Retinal pigment epithelial cell (primary cell): ENCODE results near the gene CLK1.
A peak's percentile ranks its signal among the peaks of the same experiment; 100 is the strongest.
"Not testable (repeated sequence)": the region's sequence is repeated elsewhere in the genome, so short reads cannot be mapped to it uniquely, and the experiment has no call there.

Source experiments
- DNase-seq: peaks from one replicate; pipeline ENCODE4 v3.0.0-alpha.2; 2010; ENCODE audit warnings: low read depth
- H3K4me3 ChIP-seq: 2 replicates; pipeline ENCODE4 v1.5.1; 2011; ENCODE audit warnings: mild to moderate bottlenecking, low read length, control low read depth, moderate library complexity
- TF ChIP-seq, protein P1 (sequence below): conservative IDR thresholded peaks from 2 replicates; pipeline ENCODE4 v1.5.1; 2011; ENCODE audit warnings: low read depth, low read length, control low read depth, inconsistent platforms

Gene CLK1

DNA sequence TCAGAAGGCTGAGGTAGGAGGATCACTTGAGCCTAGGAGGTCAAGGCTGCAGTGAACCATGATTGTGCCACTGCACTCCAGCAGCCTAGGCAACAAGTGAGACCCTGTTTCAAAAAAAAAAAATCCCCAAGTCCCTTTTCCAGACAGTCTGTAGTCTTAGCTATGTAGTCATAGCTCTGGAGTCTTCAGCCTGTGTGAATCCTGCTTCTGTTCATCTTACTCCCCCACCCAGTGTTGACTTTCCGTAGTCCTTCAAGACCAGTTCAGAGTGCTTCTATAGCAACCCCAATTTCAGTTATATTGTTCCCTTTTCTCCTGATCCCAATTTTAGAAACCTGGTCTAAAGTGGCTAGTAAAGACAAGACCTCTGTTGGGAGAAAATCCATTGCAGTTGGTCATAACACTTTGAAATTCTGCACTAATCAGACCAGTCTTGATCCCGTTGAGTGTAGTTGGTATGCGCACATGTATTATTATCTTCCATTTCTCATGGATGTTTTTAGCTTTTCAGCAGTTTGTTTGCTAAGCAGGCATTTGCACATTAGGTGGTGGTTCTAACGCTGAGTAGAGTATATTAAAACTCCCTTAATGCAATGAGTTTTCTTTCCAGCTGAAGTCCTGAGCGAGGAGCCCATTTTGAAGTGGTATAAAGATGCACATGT, 43.8 kb downstream of the CLK1 start:
- no peak for DNase-seq
- TF ChIP-seq, protein P1, sequence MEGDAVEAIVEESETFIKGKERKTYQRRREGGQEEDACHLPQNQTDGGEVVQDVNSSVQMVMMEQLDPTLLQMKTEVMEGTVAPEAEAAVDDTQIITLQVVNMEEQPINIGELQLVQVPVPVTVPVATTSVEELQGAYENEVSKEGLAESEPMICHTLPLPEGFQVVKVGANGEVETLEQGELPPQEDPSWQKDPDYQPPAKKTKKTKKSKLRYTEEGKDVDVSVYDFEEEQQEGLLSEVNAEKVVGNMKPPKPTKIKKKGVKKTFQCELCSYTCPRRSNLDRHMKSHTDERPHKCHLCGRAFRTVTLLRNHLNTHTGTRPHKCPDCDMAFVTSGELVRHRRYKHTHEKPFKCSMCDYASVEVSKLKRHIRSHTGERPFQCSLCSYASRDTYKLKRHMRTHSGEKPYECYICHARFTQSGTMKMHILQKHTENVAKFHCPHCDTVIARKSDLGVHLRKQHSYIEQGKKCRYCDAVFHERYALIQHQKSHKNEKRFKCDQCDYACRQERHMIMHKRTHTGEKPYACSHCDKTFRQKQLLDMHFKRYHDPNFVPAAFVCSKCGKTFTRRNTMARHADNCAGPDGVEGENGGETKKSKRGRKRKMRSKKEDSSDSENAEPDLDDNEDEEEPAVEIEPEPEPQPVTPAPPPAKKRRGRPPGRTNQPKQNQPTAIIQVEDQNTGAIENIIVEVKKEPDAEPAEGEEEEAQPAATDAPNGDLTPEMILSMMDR, result no peak
- no peak overlapping the region for H3K4me3 ChIP-seq

GRCh38 chr2:200818732-200819131, 45.7 kb downstream of the CLK1 start:
- not testable (repeated sequence) for DNase-seq, H3K4me3 ChIP-seq

DNA sequence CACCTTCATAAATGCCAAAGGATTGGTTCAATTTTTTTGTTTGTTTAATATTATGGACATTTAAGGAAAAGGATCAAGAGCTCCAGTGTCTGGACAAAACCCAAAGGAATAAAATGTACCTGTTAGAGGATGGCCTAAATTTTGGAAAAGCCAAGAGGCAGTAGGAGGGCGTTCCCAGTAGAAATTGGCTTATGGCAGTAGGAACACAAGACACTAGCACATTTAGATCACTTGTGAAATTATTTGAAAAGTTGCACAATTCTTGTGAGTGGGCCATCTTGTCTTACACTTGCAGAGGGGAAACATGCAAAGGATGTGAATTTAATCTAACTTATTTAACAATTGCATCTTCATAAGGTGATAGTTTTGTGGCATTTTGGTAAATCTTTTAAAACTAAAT, 49.5 kb downstream of the CLK1 start:
- no peak for DNase-seq
- H3K4me3 ChIP-seq, result no peak overlapping the region
- TF ChIP-seq, protein P1, result no peak

DNA sequence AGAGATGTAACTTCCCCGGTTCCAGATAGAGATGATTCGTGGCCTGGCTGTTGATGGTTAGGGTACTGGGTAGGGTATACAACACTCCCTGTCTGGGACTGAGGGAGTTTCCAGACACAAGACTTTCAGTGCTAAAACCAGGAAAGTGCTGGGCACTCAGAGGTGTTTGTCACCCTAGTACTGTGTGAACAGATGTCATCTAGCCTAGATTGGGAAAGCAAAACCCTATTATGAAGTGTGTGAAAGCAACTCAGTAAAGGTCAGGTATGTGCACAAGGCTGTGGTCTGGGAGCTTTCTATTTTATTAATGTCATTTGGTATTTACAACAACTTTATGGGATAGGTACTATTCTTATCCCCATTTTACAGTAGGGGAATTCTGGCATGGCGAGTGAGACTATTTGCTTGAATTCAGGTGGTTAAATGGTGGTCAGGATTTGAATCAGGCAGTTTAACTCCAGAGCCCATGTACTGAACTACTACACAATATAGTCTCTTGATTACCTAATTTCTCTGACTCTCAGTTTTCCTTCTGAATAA, 50.1 kb downstream of the CLK1 start:
- TF ChIP-seq, protein P1, result no peak
- no peak for DNase-seq
- H3K4me3 ChIP-seq, result no peak overlapping the region

- TF ChIP-seq, protein P1, result peak; percentile 68
- peak overlapping the region; percentile 88 for H3K4me3 ChIP-seq
- no peak for DNase-seq
Observed at GRCh38 chr2:200812122-200813022, 52.1 kb downstream of the CLK1 start.

DNA sequence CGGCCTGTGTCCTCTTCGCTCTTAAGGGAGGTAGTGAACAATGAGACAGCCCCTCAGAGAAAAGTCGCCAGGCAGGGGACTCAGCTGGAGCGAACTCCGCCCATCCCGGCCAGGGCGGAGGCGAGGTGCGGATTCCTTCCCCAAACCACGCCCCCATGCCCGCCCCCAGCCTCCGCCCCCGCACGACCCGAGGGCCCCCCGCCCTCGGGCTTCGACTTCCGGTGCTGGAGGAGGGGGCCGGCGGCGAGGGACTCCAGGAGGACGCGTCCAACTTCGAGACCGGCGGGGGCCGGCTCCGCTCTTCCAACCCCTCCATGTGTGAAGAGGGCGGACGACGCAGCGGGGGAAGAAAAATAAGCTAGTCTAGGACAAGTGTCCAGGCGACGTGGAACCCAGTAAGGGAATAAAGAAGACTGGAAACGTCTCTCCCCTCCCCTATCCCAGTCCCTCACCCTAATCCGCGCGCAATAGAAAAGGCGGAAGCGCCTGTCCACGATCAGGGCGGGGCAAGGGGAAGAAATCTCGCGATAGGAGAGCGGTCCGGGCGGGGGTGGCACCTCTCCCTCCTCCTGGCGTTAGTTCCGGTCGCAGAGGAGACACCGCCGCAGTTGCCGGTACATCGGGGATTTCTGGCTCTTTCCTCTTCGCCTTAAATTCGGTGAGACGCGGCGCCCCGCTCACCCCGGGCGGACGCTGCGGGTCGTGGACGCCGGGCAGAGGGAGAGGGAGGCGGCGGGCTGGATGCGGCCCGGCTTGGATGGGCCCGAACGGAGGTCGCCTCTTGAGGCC, 52.9 kb downstream of the CLK1 start, which contains the start of gene BZW1:
Gene BZW1, plus strand, starts transcription at position 578 of the 789 bp plus-strand sequence. CDS start 1,308 bp downstream, outside the sequence.
- peak within 1 kb of the TSS; percentile 88 for H3K4me3 ChIP-seq
- TF ChIP-seq, protein P1, result no peak
- DNase-seq, result peak; percentile 86

DNA sequence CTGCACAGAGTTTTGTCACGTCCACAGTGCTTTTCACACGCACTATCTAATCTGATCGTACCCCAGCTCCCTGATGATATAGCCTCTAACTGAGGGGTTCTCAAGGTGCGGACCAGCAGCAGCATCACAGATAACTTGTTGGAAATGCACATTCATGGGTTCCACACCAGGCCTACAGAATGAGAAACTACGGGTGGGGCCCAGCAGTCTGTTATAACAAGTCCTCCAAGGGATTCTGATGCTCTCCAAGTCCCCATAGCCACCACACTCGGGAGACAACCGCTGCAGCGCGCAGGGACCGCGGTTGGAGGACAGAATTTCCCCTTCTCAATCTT, 53.5 kb downstream of the CLK1 start:
- DNase-seq, result no peak
- TF ChIP-seq, protein P1, result no peak
- peak overlapping the region; percentile 88 for H3K4me3 ChIP-seq
